Stomach (tissue), 9 donors: ENCODE results near the gene CTNNA3. TPM values are rescaled to one million over a fixed set of nuclear protein-coding genes. Genes with fewer than 3 reads are reported as not detected.

Source experiments
- DNase-seq, 2 donors: peaks; one replicate each; pipeline versions ENCODE4 v3.0.0 to v3.0.0-alpha.2; 2013 to 2019
- H3K27ac ChIP-seq, 5 donors: fragments of 200-600 bp in 4 of 5; sonication (generic) in 4 of 5; one replicate each; pipeline ENCODE4 v1.5.1; 2013 to 2019; ENCODE audit warnings: mild to moderate bottlenecking in 1 of 5, moderate library complexity in 1 of 5
- H3K27me3 ChIP-seq, 3 donors: fragments of 200-600 bp; sonication (generic); one replicate each; pipeline ENCODE4 v1.5.1; 2017 to 2019; ENCODE audit warnings: mixed run types in 1 of 3
- H3K36me3 ChIP-seq, 4 donors: fragments of 200-600 bp; sonication (generic); 1 replicate in 3 of 4; 2 replicates in 1 of 4; pipeline ENCODE4 v1.5.1; 2016 to 2019
- H3K4me1 ChIP-seq, 4 donors: fragments of 200-600 bp; sonication (generic); one replicate each; pipeline ENCODE4 v1.5.1; 2016 to 2019
- H3K4me3 ChIP-seq, 4 donors: fragments of 200-600 bp; sonication (generic) in 3 of 4; one replicate each; pipeline ENCODE4 v1.5.1; 2016 to 2019; ENCODE audit warnings: mild to moderate bottlenecking in 1 of 4
- H3K9me3 ChIP-seq, 4 donors: fragments of 200-600 bp; sonication (generic); one replicate each; pipeline ENCODE4 v1.5.1; 2016 to 2019
- CTCF ChIP-seq, 7 experiments: fragments of 450-650 bp in 4 of 7; fragments of 200-600 bp in 3 of 7; sonication (generic) in 3 of 7; IDR thresholded peaks; one replicate each; pipeline ENCODE4 v1.5.1; 2016 to 2019; ENCODE audit warnings: antibody characterized with exemption in 7 of 7, control low read depth in 2 of 7, mild to moderate bottlenecking in 1 of 7
- EP300 ChIP-seq: sonication (generic); formaldehyde crosslinking; IDR thresholded peaks from one replicate; pipeline ENCODE4 v1.6.1; 2017; ENCODE audit warnings: antibody characterized with exemption
- POLR2A ChIP-seq, 4 donors: fragments of 450-650 bp; IDR thresholded peaks; one replicate each; pipeline ENCODE4 v1.6.1; 2016; ENCODE audit warnings: antibody characterized with exemption in 4 of 4, control low read depth in 2 of 4, mild to moderate bottlenecking in 1 of 4, moderate library complexity in 1 of 4
- POLR2AphosphoS5 ChIP-seq, 3 donors: sonication (generic); formaldehyde crosslinking; IDR thresholded peaks; one replicate each; pipeline ENCODE4 v1.6.1; 2016; ENCODE audit warnings: antibody characterized with exemption in 3 of 3
- WGBS, 5 donors: extraction: QIAGEN DNeasy Blood & Tissue Kit in 3 of 5; methylation state at CpG; one replicate each; pipeline versions ENCODE4 v1.1.5 to v1.1.7; 2013 to 2018; 5-methylcytosine and 5-hydroxymethylcytosine counted together
- intact Hi-C: fragments of 100-400 bp; cut with DNase I; formaldehyde crosslinking; loops from one replicate; pipeline ENCODE4 v1.15.1; 2023; ENCODE audit warnings: low total_unique reads
- polyA plus RNA-seq, 3 donors: library from polyadenylated mRNA; stranded (reverse); fragments of 200-250 nt; gene quantifications; one replicate each; pipeline ENCODE4 v1.2.3, GENCODE V29; 2013
- total RNA-seq, 5 donors: library from RNA; depleted of rRNA; stranded (reverse); fragments of >200 nt; gene quantifications; one replicate each; pipeline versions ENCODE4 v1.1.0 to v1.2.3, GENCODE V29; 2014 to 2016
- donor health status: healthy with polysubstance abuse.
- donor health status: Bipolar disorder and iron deficiency.
- donor health status: healthy.

CTNNA3 gene
- total and polyA plus RNA-seq, 8 donors: 0.14 to 46.1 (median 12.9) TPM; not detected in 2

GRCh38 chr10:66684581-66684980 lies 1011.4 kb downstream of the CTNNA3 start:
- Histone ChIP-seq H3K36me3 (no peaks in the 10 kb centered on the region), H3K9me3 (no peaks in the 10 kb centered on the region), H3K4me3 (no peak overlapping the region), H3K27me3 (no peaks in the 10 kb centered on the region), H3K4me1 (no peaks in the 10 kb centered on the region), H3K27ac (no peak overlapping the region)
- 58 to 77% (median 69%) methylated on average over 3 of the region's 3 CpGs for WGBS, 5 donors
- TF ChIP-seq POLR2AphosphoS5 (IDR thresholded peaks at IDR 0.05) (no peak), EP300 (no peak), CTCF (IDR thresholded peaks at IDR 0.05) (no peak), POLR2A (IDR thresholded peaks at IDR 0.05) (no peak)
- no peak for DNase-seq
- intact Hi-C loops: no loop called here

GRCh38 chr10:66680886-66681285 lies 1015.1 kb downstream of the CTNNA3 start:
- H3K27me3 ChIP-seq: no peaks in the 10 kb centered on the region
- H3K4me1 ChIP-seq: no peaks in the 10 kb centered on the region
- no peak overlapping the region for H3K4me3 ChIP-seq
- no peaks in the 10 kb centered on the region for H3K36me3 ChIP-seq
- 85 to 97% (median 89%) methylated on average over 1 of the region's 1 CpG for WGBS, 5 donors
- TF ChIP-seq POLR2A (IDR thresholded peaks at IDR 0.05) (no peak), POLR2AphosphoS5 (IDR thresholded peaks at IDR 0.05) (no peak), CTCF (IDR thresholded peaks at IDR 0.05) (no peak), EP300 (no peak)
- no peak for DNase-seq
- intact Hi-C loops: no loop called here
- no peak overlapping the region for H3K27ac ChIP-seq
- H3K9me3 ChIP-seq: no peaks in the 10 kb centered on the region

- no peak overlapping the region for H3K4me3 ChIP-seq
- intact Hi-C loops: no loop called here
- DNase-seq: no peak
- no peaks in the 10 kb centered on the region for H3K9me3 ChIP-seq
- H3K36me3 ChIP-seq: no peaks in the 10 kb centered on the region
- TF ChIP-seq POLR2A (IDR thresholded peaks at IDR 0.05): no peak
- TF ChIP-seq POLR2AphosphoS5 (IDR thresholded peaks at IDR 0.05): no peak
- TF ChIP-seq EP300: no peak
- no peak for TF ChIP-seq CTCF (IDR thresholded peaks at IDR 0.05)
- no peaks in the 10 kb centered on the region for H3K27me3 ChIP-seq
- H3K27ac ChIP-seq: no peak overlapping the region
- no peaks in the 10 kb centered on the region for H3K4me1 ChIP-seq
- 86 to 92% (median 91%) methylated on average over 3 of the region's 3 CpGs for WGBS, 5 donors
Measured at GRCh38 chr10:66678521-66678920, 1017.5 kb downstream of the CTNNA3 start.

- intact Hi-C loops: no loop called here
Measured at GRCh38 chr10:66673071-66673470, 1022.9 kb downstream of the CTNNA3 start.

More at GRCh38 chr10:66673071-66673470, 1022.9 kb downstream of the CTNNA3 start:
- no peak for DNase-seq
- Histone ChIP-seq H3K9me3 (no peaks in the 10 kb centered on the region), H3K4me1 (no peaks in the 10 kb centered on the region), H3K27ac (no peak overlapping the region), H3K36me3 (no peaks in the 10 kb centered on the region), H3K27me3 (no peaks in the 10 kb centered on the region), H3K4me3 (no peak overlapping the region)
- 56 to 67% (median 63%) methylated on average over 2 of the region's 2 CpGs for WGBS, 5 donors
- TF ChIP-seq POLR2A (IDR thresholded peaks at IDR 0.05): no peak
- no peak for TF ChIP-seq POLR2AphosphoS5 (IDR thresholded peaks at IDR 0.05)
- TF ChIP-seq EP300: no peak
- no peak for TF ChIP-seq CTCF (IDR thresholded peaks at IDR 0.05)
